Right cardiac atrium (tissue), 5 donors: ENCODE results near the gene FAM187B. TPM values are rescaled to one million over a fixed set of nuclear protein-coding genes. Genes with fewer than 3 reads are reported as not detected.
"Not testable (repeated sequence)": the region's sequence is repeated elsewhere in the genome, so short reads cannot be mapped to it uniquely, and the experiment has no call there.

Experiments
- ATAC-seq, 2 donors: fragments of 200-7000 bp; cut with Tn5 transposase; one replicate each; pipeline versions ENCODE4 v1.8.0 to v1.9.1; 2020; ENCODE audit warnings: moderate library complexity in 2 of 2, mild to moderate bottlenecking in 1 of 2
- DNase-seq, 3 donors: peaks; one replicate each; pipeline ENCODE4 v3.0.0-alpha.2; 2020
- H3K27ac ChIP-seq: one replicate; pipeline ENCODE4 v1.5.1; 2013; ENCODE audit warnings: mild to moderate bottlenecking, low read length, control low read depth, moderate library complexity
- H3K27me3 ChIP-seq: one replicate; pipeline ENCODE4 v1.6.1; 2013; ENCODE audit not compliant: control insufficient read depth, insufficient read depth
- H3K4me1 ChIP-seq: one replicate; pipeline ENCODE4 v1.6.1; 2013; ENCODE audit warnings: low read length; ENCODE audit not compliant: control insufficient read depth, insufficient read depth
- H3K4me3 ChIP-seq: one replicate; pipeline ENCODE4 v1.5.1; 2013; ENCODE audit warnings: low read length, control low read depth
- H3K9me3 ChIP-seq: one replicate; pipeline ENCODE4 v1.6.1; 2013; ENCODE audit warnings: low read length; ENCODE audit not compliant: control insufficient read depth
- WGBS: extraction: QIAGEN DNeasy Blood & Tissue Kit; methylation state at CpG from one replicate; pipeline ENCODE4 v1.1.7; 2013; 5-methylcytosine and 5-hydroxymethylcytosine counted together
- intact Hi-C, 4 donors: fragments of 100-400 bp; cut with DNase I; formaldehyde crosslinking; loops; one replicate each; pipeline versions ENCODE4 v1.11.0 to v1.14.0; 2022 to 2023
- polyA plus RNA-seq: library from polyadenylated mRNA; stranded (reverse); fragments of 200-250 nt; gene quantifications from one replicate; pipeline ENCODE4 v1.2.3, GENCODE V29; 2013
- total RNA-seq, 4 donors: library from RNA; stranded (reverse); fragmentation: NEBNext Ultra II Directional; extraction: Animal tissue kit (Norgen Biotek cat#: 25700); gene quantifications; one replicate each; pipeline ENCODE4 v1.2.1, GENCODE V29; 2021
- donor health status: healthy with polysubstance abuse.
- donor health status: DM: no; HTN: yes; CAD: no.
- donor health status: DM: no; HTN: no; CAD: no.
- donor health status: DM: no; HTN: yes; CAD: no; lungs with severe emphysema.
- donor health status: DM: yes; HTN: yes; CAD: no.

Gene FAM187B
- total and polyA plus RNA-seq, 5 donors: not detected

GRCh38 chr19:35226748-35227147 is 1.8 kb downstream of the FAM187B start:
- intact Hi-C loops: no loop called here

GRCh38 chr19:35225951-35226350 is 2.6 kb downstream of the FAM187B start:
- H3K4me3 ChIP-seq: no peak overlapping the region
- 83% methylated on average over 6 of the region's 6 CpGs for WGBS
- H3K9me3 ChIP-seq: no peaks in the 10 kb centered on the region
- H3K4me1 ChIP-seq: no peaks in the 10 kb centered on the region
- intact Hi-C loops: no loop called here
- no peak overlapping the region for H3K27ac ChIP-seq
- DNase-seq: no peak
- ATAC-seq: no peak
- H3K27me3 ChIP-seq: no peaks in the 10 kb centered on the region

More at GRCh38 chr19:35226748-35227147, 1.8 kb downstream of the FAM187B start:
- ATAC-seq (no peak), DNase-seq (no peak)
- Histone ChIP-seq H3K27me3 (no peaks in the 10 kb centered on the region), H3K27ac (no peak overlapping the region), H3K4me1 (no peaks in the 10 kb centered on the region), H3K9me3 (no peaks in the 10 kb centered on the region), H3K4me3 (no peak overlapping the region)
- 86% methylated on average over 5 of the region's 5 CpGs for WGBS

- Histone ChIP-seq H3K4me1 (peaks cover 2% of the 10 kb centered on the region), H3K9me3 (no peaks in the 10 kb centered on the region), H3K4me3 (no peak overlapping the region), H3K27me3 (no peaks in the 10 kb centered on the region), H3K27ac (no peak overlapping the region)
- intact Hi-C loops: no loop called here
- peak in 2 of 3 donors; percentile 45 to 61 for DNase-seq
- 53% methylated on average over 41 of the region's 41 CpGs for WGBS
- ATAC-seq: peak; percentile 49 to 52
These were observed 3.6 kb downstream of the FAM187B start for GRCh38 chr19:35224681-35225571.

- intact Hi-C loops: no loop called here
- Histone ChIP-seq H3K27ac (no peak overlapping the region), H3K4me1 (peaks cover 2% of the 10 kb centered on the region), H3K4me3 (no peak overlapping the region), H3K27me3 (no peaks in the 10 kb centered on the region), H3K9me3 (no peaks in the 10 kb centered on the region)
- WGBS: 76% methylated on average over 4 of the region's 4 CpGs
- peak in 1 of 3 donors; percentile 19 for DNase-seq
- no peak for ATAC-seq
These were observed 4.6 kb downstream of the FAM187B start for GRCh38 chr19:35223862-35224505.

GRCh38 chr19:35223084-35223790 is 5.3 kb downstream of the FAM187B start:
- Histone ChIP-seq H3K4me1 (peaks cover 2% of the 10 kb centered on the region), H3K4me3 (no peak overlapping the region), H3K9me3 (no peaks in the 10 kb centered on the region), H3K27ac (no peak overlapping the region), H3K27me3 (no peaks in the 10 kb centered on the region)
- 65% methylated on average over 6 of the region's 6 CpGs for WGBS
- DNase-seq (peak in 1 of 3 donors; percentile 45), ATAC-seq (no peak)
- intact Hi-C loops: no loop called here

GRCh38 chr19:35222373-35223015 is 6.0 kb downstream of the FAM187B start:
- no peaks in the 10 kb centered on the region for H3K9me3 ChIP-seq
- H3K4me3 ChIP-seq: no peak overlapping the region
- 82% methylated on average over 7 of the region's 7 CpGs for WGBS
- intact Hi-C loops: no loop called here
- ATAC-seq (peak in 1 of 2 donors; percentile 29), DNase-seq (peak in 1 of 3 donors; percentile 30)
- peaks cover 2% of the 10 kb centered on the region for H3K4me1 ChIP-seq
- no peaks in the 10 kb centered on the region for H3K27me3 ChIP-seq
- H3K27ac ChIP-seq: no peak overlapping the region

GRCh38 chr19:35220973-35221590 is 7.5 kb downstream of the FAM187B start:
- H3K4me1 ChIP-seq, DNase-seq, H3K4me3 ChIP-seq, intact Hi-C loops, H3K27me3 ChIP-seq, H3K9me3 ChIP-seq, ATAC-seq, H3K27ac ChIP-seq: not testable (repeated sequence)
- WGBS: 87% methylated on average over 4 of the region's 4 CpGs

GRCh38 chr19:35220315-35220921 is 8.1 kb downstream of the FAM187B start:
- 44% methylated on average over 3 of the region's 3 CpGs for WGBS
- ATAC-seq (peak in 1 of 2 donors; percentile 75), DNase-seq (peak in 1 of 3 donors; percentile 30)
- H3K9me3 ChIP-seq: no peaks in the 10 kb centered on the region
- H3K27me3 ChIP-seq: no peaks in the 10 kb centered on the region
- peaks cover 2% of the 10 kb centered on the region for H3K4me1 ChIP-seq
- H3K27ac ChIP-seq: no peak overlapping the region
- no peak overlapping the region for H3K4me3 ChIP-seq
- intact Hi-C loops: no loop called here

GRCh38 chr19:35219008-35219407 is 9.5 kb downstream of the FAM187B start:
- Histone ChIP-seq H3K27me3 (no peaks in the 10 kb centered on the region), H3K4me3 (no peak overlapping the region), H3K4me1 (peaks cover 7% of the 10 kb centered on the region), H3K9me3 (no peaks in the 10 kb centered on the region), H3K27ac (no peak overlapping the region)
- ATAC-seq: no peak
- no peak for DNase-seq
- intact Hi-C loops: no loop called here
- 98% methylated on average over 1 of the region's 1 CpG for WGBS

- Histone ChIP-seq H3K4me1 (peaks cover 11% of the 10 kb centered on the region), H3K27me3 (no peaks in the 10 kb centered on the region), H3K27ac (no peak overlapping the region), H3K4me3 (no peak overlapping the region), H3K9me3 (no peaks in the 10 kb centered on the region)
- intact Hi-C loops: no loop called here
- no peak for ATAC-seq
- DNase-seq: no peak
These were observed 10.9 kb downstream of the FAM187B start for GRCh38 chr19:35217649-35217990.
